GM12878 (cell line): ENCODE results near the gene BEST2. TPM values are rescaled to one million over a fixed set of nuclear protein-coding genes. Genes with fewer than 3 reads are reported as not detected.

Experiments used
- DPF2 ChIP-seq: fragments of 450-650 bp; IDR thresholded peaks from 2 replicates; pipeline ENCODE4 v1.6.1; 2017; ENCODE audit warnings: mild to moderate bottlenecking
- EGR1 ChIP-seq, 2 experiments: IDR thresholded peaks; 1 replicate in 1 of 2; 2 replicates in 1 of 2; pipeline ENCODE4 v1.6.1; 2011 to 2012; ENCODE audit warnings: low read depth in 2 of 2, low read length in 2 of 2, borderline replicate concordance in 1 of 2, mild to moderate bottlenecking in 1 of 2, moderate library complexity in 1 of 2
- NR2F1 ChIP-seq: fragments of 450-650 bp; conservative IDR thresholded peaks from 2 replicates; pipeline ENCODE4 v1.6.1; 2017; ENCODE audit warnings: mild to moderate bottlenecking
- SMAD5 ChIP-seq: IDR thresholded peaks from 2 replicates; pipeline ENCODE4 v1.6.1; 2016; ENCODE audit warnings: antibody characterized with exemption, low read depth
- SRF ChIP-seq, 2 experiments: IDR thresholded peaks; 2 replicates each; pipeline ENCODE4 v1.6.1; 2011; ENCODE audit warnings: low read depth in 2 of 2, low read length in 2 of 2, mild to moderate bottlenecking in 1 of 2, moderate library complexity in 1 of 2
- TAF1 ChIP-seq: IDR thresholded peaks from 2 replicates; pipeline ENCODE4 v1.6.1; 2011; ENCODE audit warnings: mild to moderate bottlenecking, low read depth, low read length, borderline replicate concordance
- polyA plus RNA-seq, 11 experiments: library from polyadenylated mRNA; depleted of rRNA in 4 of 11; unstranded in 6 of 11; stranded (reverse) in 5 of 11; fragments of >200 nt; fragmentation: Nextera tagmentation in 4 of 11; fragmentation: Illumina TruSeq in 1 of 11; extraction: Ambion mirVana in 4 of 11; extraction: Trizol in 1 of 11; gene quantifications; 1 replicate in 1 of 11; 2 replicates in 10 of 11; pipeline versions ENCODE4 v1.2.1 to v1.2.3, GENCODE V29; 2011 to 2016; ENCODE audit warnings: inconsistent platforms in 2 of 11, missing spikeins in 2 of 11, low read depth in 1 of 11
- total RNA-seq, 4 experiments: library from RNA; depleted of rRNA in 3 of 4; stranded (reverse); fragments of >200 nt in 3 of 4; fragmentation: Illumina TruSeq in 1 of 4; extraction: Trizol in 1 of 4; gene quantifications; 2 replicates each; pipeline versions ENCODE4 v1.2.1 to v1.2.3, GENCODE V29; 2013 to 2021
- TF ChIP-seq, protein P1 (sequence below): fragments of 450-650 bp; IDR thresholded peaks from 2 replicates; pipeline ENCODE4 v1.6.1; 2018; ENCODE audit warnings: mild to moderate bottlenecking, low read depth, moderate library complexity; ENCODE audit not compliant: partially characterized antibody

The BEST2 gene
- total and polyA plus RNA-seq, 10 of the 15 experiments (the other 5 are each of a cell fraction or from before 2014, with no cell fraction given), result not detected

DNA sequence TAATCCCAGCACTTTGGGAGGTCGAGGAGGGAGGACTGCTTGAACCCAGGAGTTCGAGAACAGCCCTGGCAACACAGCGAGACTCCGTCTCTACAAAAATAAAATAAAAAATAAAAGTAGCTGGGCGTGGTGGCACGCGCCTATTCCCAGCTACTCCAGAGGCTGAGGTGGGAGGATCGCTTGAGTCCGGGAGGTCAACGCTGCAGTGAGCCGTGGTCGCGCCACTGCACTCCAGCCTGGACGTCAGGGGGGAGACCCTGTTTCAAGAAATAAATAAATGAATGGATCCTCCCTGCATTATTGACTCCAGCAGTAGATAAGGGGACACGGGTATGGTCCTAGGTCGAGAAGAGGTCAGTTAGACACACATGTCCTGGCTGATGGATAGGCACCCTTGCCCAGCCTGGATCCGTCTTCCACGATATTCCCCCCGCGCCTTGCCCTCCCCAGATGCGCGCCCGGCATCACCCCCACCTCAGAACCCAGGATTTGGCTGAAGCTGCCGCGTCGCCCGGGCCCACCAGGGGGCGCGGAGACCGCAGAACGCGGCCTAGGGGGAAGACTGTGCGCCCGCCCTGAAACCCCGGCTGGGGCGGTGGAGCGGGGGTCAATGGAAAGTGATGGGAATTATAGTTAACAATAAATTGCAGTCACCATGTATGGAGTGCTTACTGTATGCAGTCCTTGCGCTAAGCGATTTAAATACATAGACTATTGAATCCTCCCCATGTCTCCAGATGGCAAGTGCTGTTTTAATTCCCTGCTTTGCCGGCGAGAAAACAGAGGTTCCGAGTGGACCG, 25.8 kb downstream of the BEST2 start (continued):
- TF ChIP-seq EGR1 (IDR thresholded peaks at IDR 0.05; ENCODE audit: borderline replicate concordance in 1 of 2, low read depth in 2 of 2, low read length in 2 of 2) (no peak), SMAD5 (no peak), NR2F1 (peak; percentile 87), TAF1 (no peak), SRF (IDR thresholded peaks at IDR 0.05; ENCODE audit: low read depth in 2 of 2, low read length in 2 of 2) (peak in 1 of 2 experiments; percentile 61; a peak in 1 of 4 replicates), DPF2 (peak; percentile 23; the same call in 1 of the 2 replicates)
- TF ChIP-seq, protein P1, sequence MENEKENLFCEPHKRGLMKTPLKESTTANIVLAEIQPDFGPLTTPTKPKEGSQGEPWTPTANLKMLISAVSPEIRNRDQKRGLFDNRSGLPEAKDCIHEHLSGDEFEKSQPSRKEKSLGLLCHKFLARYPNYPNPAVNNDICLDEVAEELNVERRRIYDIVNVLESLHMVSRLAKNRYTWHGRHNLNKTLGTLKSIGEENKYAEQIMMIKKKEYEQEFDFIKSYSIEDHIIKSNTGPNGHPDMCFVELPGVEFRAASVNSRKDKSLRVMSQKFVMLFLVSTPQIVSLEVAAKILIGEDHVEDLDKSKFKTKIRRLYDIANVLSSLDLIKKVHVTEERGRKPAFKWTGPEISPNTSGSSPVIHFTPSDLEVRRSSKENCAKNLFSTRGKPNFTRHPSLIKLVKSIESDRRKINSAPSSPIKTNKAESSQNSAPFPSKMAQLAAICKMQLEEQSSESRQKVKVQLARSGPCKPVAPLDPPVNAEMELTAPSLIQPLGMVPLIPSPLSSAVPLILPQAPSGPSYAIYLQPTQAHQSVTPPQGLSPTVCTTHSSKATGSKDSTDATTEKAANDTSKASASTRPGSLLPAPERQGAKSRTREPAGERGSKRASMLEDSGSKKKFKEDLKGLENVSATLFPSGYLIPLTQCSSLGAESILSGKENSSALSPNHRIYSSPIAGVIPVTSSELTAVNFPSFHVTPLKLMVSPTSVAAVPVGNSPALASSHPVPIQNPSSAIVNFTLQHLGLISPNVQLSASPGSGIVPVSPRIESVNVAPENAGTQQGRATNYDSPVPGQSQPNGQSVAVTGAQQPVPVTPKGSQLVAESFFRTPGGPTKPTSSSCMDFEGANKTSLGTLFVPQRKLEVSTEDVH, result peak; percentile 37
